Choroid plexus epithelial cell (primary cell): ENCODE results near the gene SEPHS1.

Source experiments
- DNase-seq: peaks from one replicate; pipeline ENCODE4 v3.0.0-alpha.2; 2010; ENCODE audit warnings: low read depth
- H3K4me3 ChIP-seq: 2 replicates; pipeline ENCODE4 v1.5.1; 2011; ENCODE audit warnings: low read depth, mild to moderate bottlenecking, control low read depth, low read length, moderate library complexity
- TF ChIP-seq, protein P1 (sequence below): conservative IDR thresholded peaks from 2 replicates; pipeline ENCODE4 v1.5.1; 2011; ENCODE audit warnings: low read depth, mild to moderate bottlenecking, control low read depth, inconsistent platforms, low read length, moderate library complexity

SEPHS1 gene, protein sequence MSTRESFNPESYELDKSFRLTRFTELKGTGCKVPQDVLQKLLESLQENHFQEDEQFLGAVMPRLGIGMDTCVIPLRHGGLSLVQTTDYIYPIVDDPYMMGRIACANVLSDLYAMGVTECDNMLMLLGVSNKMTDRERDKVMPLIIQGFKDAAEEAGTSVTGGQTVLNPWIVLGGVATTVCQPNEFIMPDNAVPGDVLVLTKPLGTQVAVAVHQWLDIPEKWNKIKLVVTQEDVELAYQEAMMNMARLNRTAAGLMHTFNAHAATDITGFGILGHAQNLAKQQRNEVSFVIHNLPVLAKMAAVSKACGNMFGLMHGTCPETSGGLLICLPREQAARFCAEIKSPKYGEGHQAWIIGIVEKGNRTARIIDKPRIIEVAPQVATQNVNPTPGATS

DNA sequence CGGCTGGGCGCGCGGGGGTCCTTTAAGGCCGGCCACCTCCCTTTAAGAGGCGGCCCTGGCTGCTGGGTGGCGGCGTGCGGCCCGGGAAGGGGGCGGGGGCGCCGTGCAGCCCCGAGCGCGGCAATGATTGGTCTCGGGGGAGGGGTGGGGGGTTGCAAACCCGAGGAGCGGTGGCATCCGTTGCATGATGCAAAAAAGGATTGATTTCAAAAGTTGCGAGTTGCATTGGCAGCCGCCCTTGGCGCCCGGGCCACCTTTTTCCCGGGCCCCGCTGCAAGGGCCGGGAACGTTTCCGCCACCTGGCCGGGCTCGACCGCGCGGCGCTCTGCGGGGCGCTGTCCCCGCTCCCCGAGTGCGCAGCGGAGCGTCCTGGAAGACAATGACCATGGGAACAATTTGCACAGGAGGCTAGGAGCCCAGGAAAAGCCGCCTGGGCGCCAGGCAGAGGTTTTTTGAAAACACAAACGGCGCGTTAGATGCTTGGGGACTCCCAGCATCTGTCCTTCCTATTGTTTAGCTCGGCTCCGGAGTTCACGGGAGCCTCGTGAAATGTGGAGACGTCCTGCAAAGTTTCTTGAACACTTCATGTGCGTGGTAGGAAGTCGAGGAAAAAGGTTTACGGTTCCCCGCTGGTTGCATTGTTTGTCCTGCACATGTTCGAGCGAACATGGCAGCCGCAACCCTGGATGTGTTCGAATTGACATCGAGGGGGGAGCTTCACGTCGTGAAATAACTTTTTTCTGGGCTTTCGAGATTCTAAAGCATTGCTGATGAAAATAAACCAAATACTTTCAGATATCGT is at the start of gene SEPHS1:
SEPHS1 (minus strand) TSS at position 78 of the 802 bp plus-strand sequence. CDS start 3,343 bp downstream, outside the sequence.
- peak; percentile 62 for DNase-seq
- H3K4me3 ChIP-seq = peak within 1 kb of the TSS; percentile 70
- TF ChIP-seq, protein P1, sequence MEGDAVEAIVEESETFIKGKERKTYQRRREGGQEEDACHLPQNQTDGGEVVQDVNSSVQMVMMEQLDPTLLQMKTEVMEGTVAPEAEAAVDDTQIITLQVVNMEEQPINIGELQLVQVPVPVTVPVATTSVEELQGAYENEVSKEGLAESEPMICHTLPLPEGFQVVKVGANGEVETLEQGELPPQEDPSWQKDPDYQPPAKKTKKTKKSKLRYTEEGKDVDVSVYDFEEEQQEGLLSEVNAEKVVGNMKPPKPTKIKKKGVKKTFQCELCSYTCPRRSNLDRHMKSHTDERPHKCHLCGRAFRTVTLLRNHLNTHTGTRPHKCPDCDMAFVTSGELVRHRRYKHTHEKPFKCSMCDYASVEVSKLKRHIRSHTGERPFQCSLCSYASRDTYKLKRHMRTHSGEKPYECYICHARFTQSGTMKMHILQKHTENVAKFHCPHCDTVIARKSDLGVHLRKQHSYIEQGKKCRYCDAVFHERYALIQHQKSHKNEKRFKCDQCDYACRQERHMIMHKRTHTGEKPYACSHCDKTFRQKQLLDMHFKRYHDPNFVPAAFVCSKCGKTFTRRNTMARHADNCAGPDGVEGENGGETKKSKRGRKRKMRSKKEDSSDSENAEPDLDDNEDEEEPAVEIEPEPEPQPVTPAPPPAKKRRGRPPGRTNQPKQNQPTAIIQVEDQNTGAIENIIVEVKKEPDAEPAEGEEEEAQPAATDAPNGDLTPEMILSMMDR = no peak

DNA sequence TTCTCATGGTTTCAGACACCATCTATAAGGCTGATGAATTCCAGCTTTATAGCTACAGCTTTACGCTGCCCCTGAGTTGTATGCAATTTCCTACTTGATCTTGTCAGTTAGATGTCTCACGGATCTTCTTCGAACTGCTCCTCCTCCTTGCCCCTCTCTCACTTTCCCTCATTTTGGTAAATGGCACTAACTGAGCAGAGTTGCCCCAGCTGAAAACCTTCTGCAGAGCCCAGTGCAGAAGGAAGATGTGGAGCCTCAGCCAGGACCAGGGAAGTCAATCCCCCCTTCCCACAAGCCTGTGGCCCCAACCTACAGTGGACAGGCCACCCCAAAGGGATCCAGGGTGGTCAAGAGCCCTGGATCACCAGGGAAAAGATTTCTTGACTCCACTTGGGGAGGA is 49.0 kb upstream of the SEPHS1 start:
- no peak overlapping the region for H3K4me3 ChIP-seq
- no peak for DNase-seq
- TF ChIP-seq, protein P1 = no peak

DNA sequence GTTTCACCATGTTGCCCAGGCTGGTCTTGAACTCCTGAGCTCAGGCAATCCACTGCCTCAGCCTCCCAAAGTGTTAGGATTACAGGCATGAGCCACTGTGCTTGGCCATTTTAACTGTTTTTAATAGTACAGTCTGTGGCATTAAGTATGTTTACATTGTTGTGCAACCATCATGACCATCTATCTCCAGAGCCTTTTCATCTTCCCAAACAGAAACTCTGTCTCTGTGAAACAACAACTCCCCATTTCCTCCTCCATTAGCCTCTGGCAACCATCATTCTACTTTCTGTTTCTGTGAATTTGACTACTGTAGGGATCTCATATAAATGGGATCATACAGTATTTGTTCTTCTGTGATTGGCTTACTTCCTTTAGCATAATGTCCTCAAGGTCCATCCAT is 48.3 kb upstream of the SEPHS1 start:
- H3K4me3 ChIP-seq = no peak overlapping the region
- no peak for DNase-seq
- TF ChIP-seq, protein P1 = no peak

DNA sequence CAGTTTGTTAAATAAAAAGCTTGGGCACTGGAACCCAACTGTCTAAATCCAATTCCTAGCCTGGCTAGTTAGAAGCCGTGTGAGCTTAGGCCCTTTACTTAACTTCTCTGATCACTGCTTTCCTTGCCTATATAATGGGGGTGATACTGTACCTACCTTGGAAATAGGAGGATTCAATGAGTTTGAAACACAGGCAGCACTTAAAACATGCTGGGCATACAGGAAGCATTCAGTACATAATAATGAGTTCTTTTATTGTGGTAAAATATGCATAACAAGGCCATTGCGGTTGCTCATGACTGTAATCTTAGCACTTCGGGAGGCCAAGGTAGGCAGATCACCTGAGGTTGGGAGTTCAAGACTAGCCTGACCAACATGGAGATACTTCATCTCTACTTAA is 47.4 kb upstream of the SEPHS1 start:
- no peak for DNase-seq
- H3K4me3 ChIP-seq = no peak overlapping the region

DNA sequence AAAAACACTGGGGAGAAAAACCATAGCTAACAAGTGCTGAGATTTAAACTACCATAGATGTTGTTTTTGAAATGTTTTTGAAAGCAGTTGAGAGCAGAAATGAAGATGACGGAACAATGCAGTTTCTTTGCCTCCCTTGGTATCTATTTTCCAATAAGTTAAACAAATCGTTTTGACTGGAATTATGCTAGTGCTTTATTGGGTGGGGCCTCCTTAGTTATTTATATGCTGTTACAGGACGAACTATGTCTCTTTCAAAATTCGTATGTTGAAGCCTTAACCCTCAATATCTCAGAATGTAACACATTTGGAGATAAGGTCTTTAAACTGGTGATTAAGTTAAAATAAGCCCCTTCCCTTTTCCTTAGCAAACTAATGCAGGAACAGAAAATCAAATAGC is 45.5 kb upstream of the SEPHS1 start:
- no peak for DNase-seq
- TF ChIP-seq, protein P1 = no peak

More for the DNA sequence above, 47.4 kb upstream of the SEPHS1 start:
- TF ChIP-seq, protein P1 = no peak

DNA sequence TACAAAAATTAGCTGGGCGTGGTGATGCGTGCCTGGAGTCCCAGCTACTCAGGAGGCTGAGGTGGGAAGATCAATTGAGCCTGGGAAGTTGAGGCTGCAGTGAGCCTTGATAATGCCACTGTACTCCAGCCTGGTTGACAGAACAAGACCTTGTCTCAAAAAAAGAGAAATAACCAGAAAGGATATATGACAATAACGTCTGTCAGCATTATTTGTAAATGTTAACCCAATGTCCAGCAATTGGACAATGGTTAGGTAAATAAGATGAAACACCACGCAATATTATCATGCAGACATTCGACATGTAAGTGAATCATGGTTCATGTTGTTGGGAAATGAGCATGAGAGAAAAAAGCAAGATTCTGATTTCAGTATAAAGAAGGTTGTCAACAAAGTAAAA is 44.6 kb upstream of the SEPHS1 start:
- DNase-seq = no peak
- H3K4me3 ChIP-seq = no peak overlapping the region
- TF ChIP-seq, protein P1 = no peak

More for the DNA sequence above, 45.5 kb upstream of the SEPHS1 start:
- H3K4me3 ChIP-seq = no peak overlapping the region
